HL-60/S4 treated with retinoic acid at 250 ng/mL for 4 days and 3 days (cell line): ENCODE data around the gene PHACTR1.

Source experiments
- in situ Hi-C: fragments of 300-500 bp; cut with MboI; formaldehyde crosslinking; loops from 2 replicates; pipeline ENCODE4 v1.7.0; 2022; ENCODE audit warnings: low sequenced_read_pairs

Gene PHACTR1

DNA sequence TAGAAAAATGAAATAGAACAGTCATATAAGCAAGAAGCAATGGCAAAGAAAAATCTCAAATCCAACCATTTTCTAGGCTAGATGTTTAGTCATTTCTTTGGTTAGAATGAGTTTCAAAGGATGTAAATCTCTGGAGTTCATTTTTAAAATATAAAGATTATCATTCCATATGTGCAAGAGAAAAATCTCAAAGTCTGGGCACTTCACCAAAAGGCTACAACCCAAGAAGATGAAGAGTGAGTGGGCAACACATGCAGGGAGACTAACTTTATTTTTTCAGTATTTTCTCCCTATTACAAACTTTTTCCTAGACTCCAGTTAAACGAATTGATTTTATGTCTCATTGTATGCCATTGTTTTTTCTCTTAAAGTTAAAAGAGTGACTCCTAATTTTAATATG, 83.6 kb downstream of the PHACTR1 start:
- in situ Hi-C loops, result no loop called here

DNA sequence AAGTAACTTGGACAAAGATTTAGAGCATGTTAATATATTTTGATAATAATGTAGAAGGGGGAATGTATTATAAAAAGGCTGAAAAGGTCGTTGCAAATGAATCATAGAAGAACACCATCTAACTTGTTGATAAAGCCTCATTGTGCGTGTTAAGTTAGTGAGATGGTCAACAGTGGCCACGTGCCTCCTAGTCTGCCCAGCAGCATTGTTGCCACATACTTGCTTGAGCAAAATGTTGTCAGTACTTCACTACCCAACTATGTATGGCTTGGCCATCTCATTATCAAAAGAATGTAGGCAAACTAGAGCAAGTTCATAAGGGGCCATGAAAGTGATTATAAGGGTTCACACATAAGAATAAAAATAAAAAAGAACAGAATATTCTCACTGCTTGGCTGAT, 84.6 kb downstream of the PHACTR1 start:
- in situ Hi-C loops, result no loop called here

DNA sequence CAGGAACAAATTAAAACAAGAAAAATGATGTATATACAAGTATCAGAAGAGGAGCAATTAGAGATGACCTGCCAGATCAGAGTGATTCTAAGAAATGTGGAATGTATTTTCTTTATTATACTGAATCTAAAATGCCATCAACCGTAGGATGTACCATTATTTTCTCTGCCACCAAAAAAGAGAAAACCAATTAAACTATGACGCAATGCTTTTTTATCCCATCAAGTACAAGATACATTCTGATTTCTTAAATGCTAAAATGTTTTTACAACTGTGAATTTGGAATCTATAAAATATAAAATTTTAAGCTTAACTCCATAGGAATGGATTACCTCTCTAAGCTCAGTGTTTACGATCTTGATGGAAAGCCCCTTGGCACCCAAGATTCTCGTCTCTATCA, 85.9 kb downstream of the PHACTR1 start:
- in situ Hi-C loops, result no loop called here

DNA sequence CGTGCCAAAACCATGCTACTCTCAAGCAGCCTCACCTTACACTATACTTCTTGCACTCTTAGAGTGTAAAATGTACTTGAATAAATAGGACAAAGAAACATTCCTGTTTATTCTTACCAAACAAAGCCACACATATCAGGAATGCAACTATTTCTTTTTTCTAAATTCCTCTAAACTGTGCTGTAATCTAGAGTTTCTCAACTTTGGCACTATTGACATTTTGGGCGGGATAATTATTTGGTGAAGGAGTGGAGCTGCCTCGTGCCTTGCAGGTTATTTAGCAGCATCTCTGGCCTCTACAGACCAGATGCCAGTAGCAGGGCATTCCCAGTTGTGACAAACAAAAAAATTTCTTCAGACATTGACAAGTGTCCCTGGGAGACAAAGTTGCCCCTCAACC, 86.9 kb downstream of the PHACTR1 start:
- in situ Hi-C loops, result no loop called here

GRCh38 chr6:12804952-12805645, 88.5 kb downstream of the PHACTR1 start:
- in situ Hi-C loops, result no loop called here

GRCh38 chr6:12806136-12806535, 89.6 kb downstream of the PHACTR1 start:
- in situ Hi-C loops, result no loop called here

DNA sequence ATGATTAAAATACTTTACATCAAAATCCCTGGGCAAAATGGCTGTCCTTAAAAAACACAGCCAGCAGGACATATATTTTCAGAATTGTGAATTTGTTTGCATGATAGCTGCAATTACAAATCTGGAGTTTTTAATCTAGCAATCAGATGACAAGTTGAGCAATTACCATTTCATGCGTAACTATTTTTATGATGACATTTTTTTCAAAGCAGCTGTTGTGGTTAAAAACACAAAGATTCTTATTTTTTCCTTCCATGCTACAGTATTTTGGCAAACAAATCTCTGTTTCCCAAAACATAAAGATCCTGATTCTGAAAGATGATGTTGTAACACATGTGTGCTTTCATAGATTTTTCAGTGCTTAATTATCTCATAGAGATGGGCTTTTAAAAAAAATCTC, 90.2 kb downstream of the PHACTR1 start:
- in situ Hi-C loops, result no loop called here

- in situ Hi-C loops, result no loop called here
Observed at GRCh38 chr6:12811519-12811918, 95.0 kb downstream of the PHACTR1 start.

DNA sequence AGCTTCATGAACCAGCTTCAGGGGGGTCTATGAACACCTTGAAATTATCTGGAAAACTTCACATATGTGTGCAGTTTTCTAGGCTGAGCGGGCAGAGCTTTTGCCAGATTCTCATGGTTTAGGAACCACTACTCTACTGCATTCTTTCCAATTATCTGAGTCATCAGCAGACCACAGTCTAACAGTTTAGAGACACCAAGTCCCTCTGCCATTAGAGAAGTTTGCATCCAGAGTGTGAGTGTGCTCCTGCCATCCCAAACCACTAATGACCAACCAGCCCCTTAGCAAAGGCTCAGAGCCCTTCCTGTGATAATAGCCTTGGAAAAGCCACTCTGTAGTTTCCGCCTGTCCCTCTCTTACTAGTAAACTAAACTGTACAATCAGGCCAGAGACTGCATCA, 96.8 kb downstream of the PHACTR1 start:
- in situ Hi-C loops, result no loop called here

- in situ Hi-C loops, result no loop called here
Observed at GRCh38 chr6:12814015-12814414, 97.4 kb downstream of the PHACTR1 start.

DNA sequence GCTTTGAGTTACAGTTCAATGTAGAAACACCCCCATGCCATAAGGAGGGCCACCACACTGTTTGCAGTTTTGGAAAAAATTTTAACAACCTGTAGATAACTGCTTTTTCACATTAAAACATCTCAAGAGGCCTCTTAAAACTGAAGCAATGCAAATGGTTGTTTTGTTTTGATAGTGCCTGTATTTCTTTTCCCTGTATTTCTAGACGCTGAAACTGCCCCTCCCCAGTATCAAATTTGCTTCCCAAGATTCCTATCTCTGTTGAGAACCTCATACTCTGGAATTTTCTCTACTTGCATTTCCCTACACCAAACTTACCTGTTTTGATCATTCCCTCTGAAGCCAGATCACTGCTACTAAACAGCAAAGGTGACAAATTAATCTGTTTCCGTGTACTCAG, 98.5 kb downstream of the PHACTR1 start:
- in situ Hi-C loops, result no loop called here

DNA sequence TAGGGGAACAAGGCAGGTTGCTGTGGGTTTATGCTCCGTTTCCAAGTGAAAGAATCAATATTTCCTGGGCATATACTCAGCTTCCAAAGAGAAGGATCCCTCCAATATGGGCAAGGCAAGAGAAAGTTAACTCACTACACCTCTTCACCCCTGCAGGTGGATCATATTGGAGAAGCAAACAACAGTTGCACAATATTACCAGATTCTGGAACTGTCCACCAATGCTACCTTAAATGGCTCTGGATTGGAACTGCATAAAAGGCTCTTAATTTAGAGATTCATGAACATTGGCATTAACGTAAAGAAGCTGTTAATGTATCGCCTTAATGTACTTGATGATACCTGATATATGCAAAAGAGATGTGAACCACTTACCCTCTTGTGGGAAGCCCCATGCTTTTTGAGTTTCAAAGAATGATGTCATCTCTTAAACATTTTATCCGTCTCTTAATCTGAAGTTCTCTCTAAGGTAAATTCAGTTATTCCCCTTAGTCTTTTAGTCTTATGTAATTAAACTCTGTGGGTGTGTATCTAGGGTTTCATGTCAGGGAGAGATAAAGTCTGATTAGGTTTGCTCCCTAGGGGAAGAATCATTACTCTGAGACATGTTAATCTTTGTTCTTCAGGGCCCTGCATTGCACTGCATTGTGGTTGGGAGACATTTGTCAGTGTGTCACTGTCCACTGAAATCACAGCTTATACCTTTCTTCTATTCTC, 99.5 kb downstream of the PHACTR1 start:
- in situ Hi-C loops, result no loop called here

DNA sequence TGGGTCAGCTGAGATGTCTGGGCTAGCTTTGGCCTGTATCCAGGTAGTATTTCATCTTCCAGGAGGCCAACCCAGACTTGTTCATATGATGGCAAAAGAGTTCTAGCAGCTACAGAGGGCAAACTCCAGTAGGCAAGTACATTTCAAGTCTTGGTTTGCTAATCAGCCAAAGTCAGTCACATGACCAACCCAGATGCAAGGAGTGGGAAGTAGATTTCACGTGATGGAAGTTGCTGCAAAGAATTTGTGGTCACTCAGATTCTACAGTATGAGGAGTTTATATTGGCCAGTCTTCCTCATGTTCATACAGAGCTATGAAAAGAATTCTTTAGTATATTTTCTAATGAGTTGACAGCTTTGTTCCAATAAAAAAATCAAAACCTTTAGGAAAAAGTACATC, 101.8 kb downstream of the PHACTR1 start:
- in situ Hi-C loops, result no loop called here

DNA sequence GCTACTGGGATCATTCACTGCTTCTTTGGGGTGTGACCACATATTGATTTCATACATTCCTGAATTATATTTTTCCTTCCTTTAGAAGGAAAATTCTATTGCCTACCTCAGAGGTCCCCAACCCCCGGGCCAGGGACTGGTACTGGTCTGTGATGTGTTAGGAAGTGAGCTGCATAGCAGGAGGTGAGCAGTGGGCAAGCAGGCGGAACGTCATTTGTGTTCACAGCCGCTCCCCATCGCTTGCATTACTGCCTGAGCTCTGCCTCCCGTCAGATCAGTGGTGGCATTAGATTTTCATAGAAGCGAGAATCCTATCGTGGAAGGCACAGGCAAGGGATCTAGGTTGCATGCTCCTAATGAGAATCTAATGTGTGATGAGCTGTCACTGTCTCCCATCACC, 107.3 kb downstream of the PHACTR1 start:
- in situ Hi-C loops, result no loop called here

GRCh38 chr6:12826584-12826983, 110.0 kb downstream of the PHACTR1 start:
- in situ Hi-C loops, result no loop called here

DNA sequence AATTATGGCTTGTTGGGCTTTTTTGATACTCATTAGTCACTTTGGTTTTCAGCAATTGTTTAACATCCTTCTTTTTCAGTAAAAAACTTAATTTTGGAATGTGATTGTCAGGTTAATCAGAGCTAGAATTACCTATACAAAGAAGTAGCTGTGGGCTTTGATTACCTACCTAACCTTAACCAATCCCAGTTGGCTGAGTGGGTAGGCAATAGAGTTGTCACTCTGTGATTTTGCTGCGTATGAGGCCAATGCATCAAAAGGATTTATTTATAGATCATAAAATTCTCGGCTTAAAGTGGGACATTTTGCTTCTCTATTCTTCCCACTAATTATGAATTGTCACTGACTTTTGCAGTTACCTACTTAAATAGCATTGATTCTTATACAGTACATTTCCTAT, 111.4 kb downstream of the PHACTR1 start:
- in situ Hi-C loops, result no loop called here

GRCh38 chr6:12832226-12832735, 115.7 kb downstream of the PHACTR1 start:
- in situ Hi-C loops, result no loop called here

GRCh38 chr6:12836009-12836408, 119.4 kb downstream of the PHACTR1 start:
- in situ Hi-C loops, result no loop called here

GRCh38 chr6:12841619-12842018, 125.1 kb downstream of the PHACTR1 start:
- in situ Hi-C loops, result no loop called here

GRCh38 chr6:12842114-12842513, 125.5 kb downstream of the PHACTR1 start:
- in situ Hi-C loops, result no loop called here

DNA sequence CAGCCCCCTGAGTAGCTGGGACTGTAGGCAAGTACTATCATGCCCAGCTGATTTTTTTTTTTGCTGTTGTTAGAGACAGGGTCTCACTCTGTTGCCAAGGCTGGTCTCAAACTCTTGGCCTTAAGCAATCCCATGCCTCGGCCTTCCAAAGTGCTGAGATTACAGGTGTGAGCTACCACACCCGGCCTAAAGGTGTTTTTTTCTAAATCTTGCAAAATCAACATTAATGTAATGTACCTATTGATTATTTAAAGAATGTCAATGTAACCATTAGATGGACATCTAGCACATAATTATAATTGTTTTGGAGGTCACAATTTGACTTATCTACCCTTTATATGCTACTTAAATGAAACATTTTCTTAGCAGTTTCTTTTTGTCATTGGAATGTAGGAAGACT, 126.1 kb downstream of the PHACTR1 start:
- in situ Hi-C loops, result no loop called here
